ENCODE results near the gene STK35.

DNA sequence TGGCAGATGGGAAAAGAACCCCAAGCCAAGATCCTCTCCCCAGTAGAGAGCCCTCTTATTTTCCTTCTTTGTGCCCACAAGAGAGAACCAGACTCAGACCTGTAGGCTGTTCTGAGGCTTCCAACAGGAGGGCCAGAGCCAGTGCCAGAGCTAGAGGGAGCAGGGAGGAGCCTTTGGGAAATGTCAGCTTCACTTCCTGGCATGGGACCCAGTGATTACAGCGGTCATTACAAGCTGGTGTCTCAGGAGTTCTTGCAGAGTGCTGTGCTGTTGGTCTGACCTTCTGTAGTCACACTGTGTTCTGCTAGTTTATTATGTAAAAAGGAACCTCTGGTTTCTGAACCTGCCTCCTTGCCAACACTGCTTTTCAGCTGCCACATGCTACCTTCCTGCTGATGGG lies 38.9 kb downstream of the STK35 start:
- TF ChIP-seq, protein P1, sequence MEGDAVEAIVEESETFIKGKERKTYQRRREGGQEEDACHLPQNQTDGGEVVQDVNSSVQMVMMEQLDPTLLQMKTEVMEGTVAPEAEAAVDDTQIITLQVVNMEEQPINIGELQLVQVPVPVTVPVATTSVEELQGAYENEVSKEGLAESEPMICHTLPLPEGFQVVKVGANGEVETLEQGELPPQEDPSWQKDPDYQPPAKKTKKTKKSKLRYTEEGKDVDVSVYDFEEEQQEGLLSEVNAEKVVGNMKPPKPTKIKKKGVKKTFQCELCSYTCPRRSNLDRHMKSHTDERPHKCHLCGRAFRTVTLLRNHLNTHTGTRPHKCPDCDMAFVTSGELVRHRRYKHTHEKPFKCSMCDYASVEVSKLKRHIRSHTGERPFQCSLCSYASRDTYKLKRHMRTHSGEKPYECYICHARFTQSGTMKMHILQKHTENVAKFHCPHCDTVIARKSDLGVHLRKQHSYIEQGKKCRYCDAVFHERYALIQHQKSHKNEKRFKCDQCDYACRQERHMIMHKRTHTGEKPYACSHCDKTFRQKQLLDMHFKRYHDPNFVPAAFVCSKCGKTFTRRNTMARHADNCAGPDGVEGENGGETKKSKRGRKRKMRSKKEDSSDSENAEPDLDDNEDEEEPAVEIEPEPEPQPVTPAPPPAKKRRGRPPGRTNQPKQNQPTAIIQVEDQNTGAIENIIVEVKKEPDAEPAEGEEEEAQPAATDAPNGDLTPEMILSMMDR (IDR thresholded peaks at IDR 0.05; ENCODE audit: extremely low read depth in 1 of 2, insufficient read depth in 1 of 2, low read depth in 1 of 2, low read length in 2 of 2) = no peak
- TF ChIP-seq POLR2AphosphoS5 (IDR thresholded peaks at IDR 0.05; ENCODE audit: insufficient read depth, low read depth, low read length) (no peak), POLR2A (IDR thresholded peaks at IDR 0.05; ENCODE audit: low read depth, low read length) (no peak), EZH2 (IDR thresholded peaks at IDR 0.05; ENCODE audit: borderline replicate concordance, low read depth, low read length, severe bottlenecking) (no peak), MYC (IDR thresholded peaks at IDR 0.05; ENCODE audit: low read depth, low read length) (no peak), GATA2 (IDR thresholded peaks at IDR 0.05; ENCODE audit: insufficient read depth, insufficient read length, low read depth, low read length) (no peak)

Measured in endothelial cell of umbilical vein (primary cell).